PC-3 (cell line): ENCODE data around the gene PUM2.

Source experiments
- EZH2 ChIP-seq: fragments of 300-600 bp; sonication (generic); IDR thresholded peaks from one replicate; pipeline ENCODE4 v1.6.1; 2017; ENCODE audit warnings: antibody characterized with exemption, mild to moderate bottlenecking, low read length; ENCODE audit not compliant: unreplicated experiment
- TF ChIP-seq, protein P1 (sequence below): fragments of 300-600 bp; sonication (generic); conservative IDR thresholded peaks from 2 replicates; pipeline ENCODE4 v1.5.1; 2017; ENCODE audit warnings: antibody characterized with exemption, low read depth, mild to moderate bottlenecking, low read length

DNA sequence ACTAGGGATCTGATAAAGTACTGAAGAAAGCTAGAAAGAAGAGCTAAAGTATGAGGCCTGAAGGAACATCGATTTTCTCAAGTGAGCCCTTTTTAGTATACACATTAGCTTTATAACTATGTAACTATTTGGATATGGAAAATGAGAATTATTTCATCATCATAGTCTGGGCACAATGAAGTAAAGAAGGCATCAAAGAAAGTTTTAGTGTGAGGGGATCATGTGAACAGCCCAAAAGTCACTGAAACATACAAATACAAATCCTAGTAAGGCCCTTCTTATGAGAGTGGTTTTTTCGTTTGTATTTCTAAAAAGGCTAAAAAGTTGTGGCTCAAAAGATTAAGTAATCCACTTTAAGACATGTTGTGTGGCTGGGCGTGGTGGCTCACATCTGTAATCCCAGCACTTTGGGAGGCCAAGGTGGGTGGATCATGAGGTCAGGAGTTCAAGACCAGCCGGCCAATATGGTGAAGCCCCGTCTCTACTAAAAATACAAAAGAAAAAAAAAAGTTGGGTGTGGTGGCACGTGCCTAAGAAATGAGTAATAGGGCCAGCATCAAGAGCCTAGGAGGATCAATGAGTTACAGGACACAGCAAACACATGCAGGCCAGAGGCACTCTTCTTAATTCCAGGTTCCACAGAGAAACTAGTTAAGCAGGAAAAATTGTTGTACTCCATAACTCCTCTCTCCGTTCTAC, 61.9 kb downstream of the PUM2 start:
- TF ChIP-seq, protein P1, sequence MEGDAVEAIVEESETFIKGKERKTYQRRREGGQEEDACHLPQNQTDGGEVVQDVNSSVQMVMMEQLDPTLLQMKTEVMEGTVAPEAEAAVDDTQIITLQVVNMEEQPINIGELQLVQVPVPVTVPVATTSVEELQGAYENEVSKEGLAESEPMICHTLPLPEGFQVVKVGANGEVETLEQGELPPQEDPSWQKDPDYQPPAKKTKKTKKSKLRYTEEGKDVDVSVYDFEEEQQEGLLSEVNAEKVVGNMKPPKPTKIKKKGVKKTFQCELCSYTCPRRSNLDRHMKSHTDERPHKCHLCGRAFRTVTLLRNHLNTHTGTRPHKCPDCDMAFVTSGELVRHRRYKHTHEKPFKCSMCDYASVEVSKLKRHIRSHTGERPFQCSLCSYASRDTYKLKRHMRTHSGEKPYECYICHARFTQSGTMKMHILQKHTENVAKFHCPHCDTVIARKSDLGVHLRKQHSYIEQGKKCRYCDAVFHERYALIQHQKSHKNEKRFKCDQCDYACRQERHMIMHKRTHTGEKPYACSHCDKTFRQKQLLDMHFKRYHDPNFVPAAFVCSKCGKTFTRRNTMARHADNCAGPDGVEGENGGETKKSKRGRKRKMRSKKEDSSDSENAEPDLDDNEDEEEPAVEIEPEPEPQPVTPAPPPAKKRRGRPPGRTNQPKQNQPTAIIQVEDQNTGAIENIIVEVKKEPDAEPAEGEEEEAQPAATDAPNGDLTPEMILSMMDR, result no peak
- TF ChIP-seq EZH2, result no peak
